HG03558 (cell line): ENCODE results near the gene NR3C1.

ENCODE experiments used
- ATAC-seq: cut with Tn5 transposase; IDR thresholded peaks from one replicate; pipeline ENCODE4 v1.9.1; 2021; ENCODE audit warnings: moderate number of reproducible peaks; ENCODE audit not compliant: unreplicated experiment; ENCODE audit errors: extremely low read depth

The NR3C1 gene

DNA sequence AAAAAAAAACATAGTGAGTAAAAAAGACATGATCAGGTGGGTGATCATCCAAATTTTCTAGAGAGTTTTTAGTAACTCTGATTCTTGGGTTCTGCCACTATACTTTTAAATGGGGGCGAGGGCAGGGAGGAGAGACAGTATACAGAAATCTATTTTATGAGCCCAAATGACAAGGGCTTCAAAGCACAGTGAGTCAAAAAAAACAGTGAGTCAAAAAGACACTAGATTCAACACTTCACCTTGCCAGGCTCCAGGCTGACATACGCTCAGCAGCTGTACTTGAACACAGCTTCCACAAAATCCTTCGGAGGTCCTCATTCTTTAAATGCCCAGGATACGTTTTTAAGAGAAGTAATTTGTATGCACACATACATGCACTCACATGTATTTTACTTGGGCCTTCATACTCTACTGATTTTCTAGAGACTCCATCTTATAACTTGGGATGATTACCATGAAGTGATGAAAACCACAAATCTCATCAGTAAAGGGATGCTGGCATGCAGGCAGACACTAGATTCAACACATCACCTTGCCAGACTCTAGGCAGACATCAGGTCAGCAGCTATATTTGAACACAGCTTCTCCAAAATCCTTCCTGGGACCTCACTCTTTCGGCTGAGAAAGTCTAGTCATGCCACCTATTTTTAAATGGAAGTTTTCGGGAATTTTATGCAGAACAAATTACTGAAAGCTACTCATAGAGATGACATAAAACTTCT, 28.8 kb downstream of the NR3C1 start:
- ATAC-seq = no peak

- ATAC-seq = no peak
These were observed 30.4 kb downstream of the NR3C1 start for GRCh38 chr5:143373076-143373475.

DNA sequence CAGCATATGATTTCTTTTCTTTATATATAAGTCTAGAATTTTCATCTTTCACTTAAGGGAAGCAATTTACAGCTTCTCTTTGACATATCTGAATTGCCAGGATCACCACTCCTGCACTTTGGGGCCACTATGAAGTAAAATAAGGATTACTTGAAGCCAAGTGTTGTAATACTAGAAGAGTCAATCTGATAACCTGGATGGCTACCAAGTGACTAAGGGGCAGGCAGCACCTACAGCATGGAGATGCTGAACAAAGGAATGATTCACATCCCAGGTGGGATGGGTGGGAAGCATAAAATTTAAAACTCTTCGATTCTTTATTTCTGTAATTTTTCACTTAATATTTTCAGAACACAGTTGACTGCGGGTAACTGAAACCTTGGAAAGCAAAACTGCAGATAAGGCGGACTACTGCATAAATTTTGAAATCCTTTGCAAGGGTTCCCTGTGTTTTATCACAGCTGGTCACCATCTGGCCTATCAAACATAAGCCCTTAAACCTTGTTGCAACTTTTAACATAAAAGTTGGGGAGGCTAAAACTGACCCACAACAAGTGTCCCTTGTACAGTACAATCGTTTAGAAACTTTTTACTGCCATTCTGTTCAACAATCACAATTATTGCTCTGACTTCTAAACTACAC, 31.2 kb downstream of the NR3C1 start:
- no peak for ATAC-seq

DNA sequence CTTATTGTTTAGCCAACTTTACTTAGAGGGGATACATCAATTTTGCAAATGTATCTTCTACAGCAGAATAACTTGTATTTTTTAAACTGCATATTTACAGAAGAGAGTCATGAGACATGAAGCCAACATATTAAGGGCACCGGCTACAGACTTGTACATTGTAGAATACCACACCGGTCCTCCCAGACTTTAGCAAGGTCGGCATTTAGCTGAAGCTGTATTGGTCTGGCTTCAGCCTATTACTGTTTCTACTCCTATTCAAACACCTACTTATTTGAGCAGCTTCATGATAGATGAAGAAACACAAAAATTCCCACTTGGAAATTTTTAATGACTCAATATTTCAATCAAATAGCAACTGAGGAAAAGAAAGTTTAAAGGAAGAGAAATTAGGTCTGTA, 33.0 kb downstream of the NR3C1 start:
- ATAC-seq = no peak

GRCh38 chr5:143364061-143364460, 39.4 kb downstream of the NR3C1 start:
- ATAC-seq = no peak

DNA sequence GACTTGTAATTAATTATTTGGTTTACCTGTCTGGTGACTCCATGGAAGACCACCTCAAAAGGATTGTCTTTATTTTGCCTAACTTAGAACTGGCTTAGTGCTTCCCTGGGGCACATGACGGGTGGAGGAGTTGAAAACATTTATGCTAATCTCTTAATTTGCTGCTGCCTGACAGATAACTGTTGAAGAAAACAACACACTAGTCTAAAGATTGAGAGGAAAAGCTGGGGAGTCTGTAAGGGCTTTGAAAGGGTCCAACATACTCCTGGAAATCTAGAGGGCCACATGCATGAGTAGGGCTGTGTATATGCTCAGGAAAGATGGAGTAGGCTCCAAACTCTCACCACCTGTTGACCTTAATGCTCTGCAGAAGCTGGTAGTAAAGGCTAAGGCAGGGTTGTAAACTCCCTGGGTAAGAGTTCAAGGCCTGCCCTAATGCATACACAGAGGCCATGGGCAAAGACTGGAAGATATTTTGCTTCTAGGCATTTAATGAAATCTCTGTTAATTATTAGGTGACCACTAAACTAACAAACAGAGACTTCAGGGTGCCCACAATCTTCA, 40.7 kb downstream of the NR3C1 start:
- no peak for ATAC-seq

DNA sequence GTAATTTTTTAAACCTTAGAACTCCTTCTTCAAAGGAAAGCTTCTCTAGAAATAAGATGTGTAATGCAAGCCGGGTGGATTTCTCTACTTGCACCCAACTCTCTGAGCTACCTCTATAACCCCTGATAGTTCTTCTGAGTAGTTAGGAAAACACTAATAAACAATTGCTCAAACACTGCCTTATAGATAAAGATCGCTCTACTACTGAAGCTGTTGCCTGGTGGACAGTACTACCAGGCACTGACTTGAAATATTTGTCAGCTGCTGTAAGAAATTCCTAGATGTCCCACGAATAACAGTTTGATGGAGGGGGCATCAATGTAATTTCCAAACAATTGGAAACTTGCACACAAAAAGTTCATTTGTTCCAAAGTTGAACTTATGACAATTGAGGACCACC, 42.0 kb downstream of the NR3C1 start:
- no peak for ATAC-seq

- ATAC-seq = no peak
These were observed 42.7 kb downstream of the NR3C1 start for GRCh38 chr5:143360755-143361154.

GRCh38 chr5:143359869-143360268, 43.6 kb downstream of the NR3C1 start:
- no peak for ATAC-seq

GRCh38 chr5:143356855-143357583, 46.5 kb downstream of the NR3C1 start:
- ATAC-seq = no peak

GRCh38 chr5:143355710-143356109, 47.8 kb downstream of the NR3C1 start:
- ATAC-seq = no peak

GRCh38 chr5:143354025-143354424, 49.5 kb downstream of the NR3C1 start:
- no peak for ATAC-seq

- no peak for ATAC-seq
These were observed 50.8 kb downstream of the NR3C1 start for GRCh38 chr5:143352691-143353090.

- ATAC-seq = no peak
These were observed 52.5 kb downstream of the NR3C1 start for GRCh38 chr5:143350751-143351602.

GRCh38 chr5:143350341-143350740, 53.1 kb downstream of the NR3C1 start:
- no peak for ATAC-seq

GRCh38 chr5:143349177-143349576, 54.3 kb downstream of the NR3C1 start:
- no peak for ATAC-seq

DNA sequence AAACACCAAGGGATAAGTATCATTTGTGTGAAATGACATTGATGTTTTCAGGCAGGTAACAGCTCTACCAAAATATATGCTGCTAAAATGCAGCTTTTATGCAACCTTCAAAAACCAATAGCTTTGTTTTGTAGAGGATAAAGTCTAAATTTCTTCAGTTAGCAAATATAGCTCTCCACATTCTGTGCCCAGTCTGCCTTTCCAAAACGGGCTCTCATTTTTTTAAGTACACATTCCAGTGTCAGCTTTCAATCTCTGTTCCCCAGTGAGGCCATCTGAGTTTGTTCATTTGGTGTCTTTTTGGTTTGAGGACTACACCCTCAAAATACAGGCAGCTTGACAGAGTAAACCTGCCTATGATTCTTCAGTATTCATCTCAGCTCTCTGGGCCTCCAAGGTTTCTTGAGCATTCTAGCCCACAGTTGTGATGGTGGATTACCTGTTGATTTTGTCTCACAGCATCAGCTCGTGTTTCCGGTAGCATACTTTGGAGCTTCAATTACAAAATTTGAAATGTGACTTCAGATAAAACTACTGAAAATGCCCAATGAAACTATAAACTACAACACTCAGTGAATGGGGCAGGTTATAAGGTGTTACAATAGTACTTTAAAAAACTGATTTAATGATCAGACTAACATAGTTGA, 55.7 kb downstream of the NR3C1 start:
- ATAC-seq = no peak

DNA sequence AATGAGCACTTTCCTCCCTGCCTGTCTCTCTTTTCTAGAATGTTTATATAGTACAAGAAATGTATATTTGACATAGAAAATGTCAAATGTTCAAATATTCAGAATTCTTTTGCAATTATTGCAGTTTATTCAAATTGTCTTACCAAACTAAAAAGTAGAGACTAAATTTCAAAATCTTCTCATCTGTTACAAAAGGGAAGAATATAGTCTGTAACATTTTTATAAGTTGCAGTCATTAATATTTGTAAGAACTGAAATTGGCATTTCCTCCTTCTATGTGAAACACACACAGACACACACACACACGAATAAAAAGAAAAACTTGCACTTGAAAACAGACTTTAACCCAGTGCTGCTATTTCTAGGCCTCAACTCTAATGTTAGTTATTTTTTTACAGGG, 56.4 kb downstream of the NR3C1 start:
- ATAC-seq = no peak

DNA sequence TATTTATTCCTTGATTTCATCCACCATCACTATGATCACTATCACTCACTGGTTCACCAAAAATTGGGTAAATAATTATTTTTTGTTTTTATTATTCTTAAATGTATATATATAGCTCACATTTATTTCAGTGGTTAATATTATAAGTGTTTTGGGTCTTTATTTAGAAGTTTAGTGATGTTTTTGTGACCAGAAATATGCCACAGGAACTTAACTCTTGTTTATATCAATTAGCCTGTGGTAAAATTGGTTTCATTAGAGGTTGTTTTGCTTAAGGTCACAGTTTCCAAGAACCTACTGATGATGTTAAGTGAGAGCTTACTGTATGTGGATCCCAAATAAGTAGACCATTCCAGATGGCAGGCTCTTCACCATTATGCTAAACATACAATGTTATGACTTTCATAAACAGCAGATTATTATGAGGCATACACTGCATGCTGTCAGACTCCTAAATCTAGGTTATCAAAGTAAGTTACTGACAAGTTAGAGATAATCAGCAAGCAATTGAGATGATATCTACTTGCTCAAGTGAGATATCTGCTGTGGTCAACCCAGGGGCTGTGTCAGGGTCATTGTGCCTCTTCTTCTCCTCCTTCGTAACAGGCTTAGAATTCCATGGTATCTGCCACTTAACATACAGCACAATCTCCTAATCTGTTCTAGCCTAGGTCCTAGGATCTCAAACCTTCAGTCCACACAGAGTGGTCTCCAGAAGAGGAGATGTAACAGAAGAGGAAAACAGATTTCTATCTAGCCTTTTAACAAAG, 57.6 kb downstream of the NR3C1 start:
- no peak for ATAC-seq
